Astrocyte (in vitro differentiated cells and primary cell): Measurements from ENCODE around the gene CAPZB. TPM values are rescaled to one million over a fixed set of nuclear protein-coding genes. Genes with fewer than 3 reads are reported as not detected.
A peak's percentile ranks its signal among the peaks of the same experiment; 100 is the strongest.

Experiments
- DNase-seq: peaks from one replicate; pipeline ENCODE4 v3.0.0-alpha.2; 2010; ENCODE audit warnings: low read depth
- FAIRE-seq: peaks from 2 replicates; lab custom pipeline; 2011; peaks lifted over from hg19 to GRCh38; lab: Jason Lieb, UNC
- H2AFZ ChIP-seq: 2 replicates; pipeline ENCODE4 v1.6.0; 2012; ENCODE audit warnings: low read depth, low read length, inconsistent platforms
- H3K27ac ChIP-seq: 2 replicates; pipeline ENCODE4 v1.5.1; 2011; ENCODE audit warnings: low read depth, low read length, inconsistent platforms
- H3K27me3 ChIP-seq: 2 replicates; pipeline ENCODE4 v1.6.0; 2011; ENCODE audit warnings: low read length, inconsistent platforms; ENCODE audit not compliant: insufficient read depth
- H3K36me3 ChIP-seq: 2 replicates; pipeline ENCODE4 v1.5.1; 2011; ENCODE audit warnings: low read length, inconsistent platforms; ENCODE audit not compliant: insufficient read depth
- H3K4me1 ChIP-seq: 2 replicates; pipeline ENCODE4 v1.5.1; 2011; ENCODE audit warnings: low read length, inconsistent platforms; ENCODE audit not compliant: insufficient read depth
- H3K4me2 ChIP-seq: 2 replicates; pipeline ENCODE4 v1.6.0; 2012; ENCODE audit warnings: low read length, inconsistent platforms
- H3K4me3 ChIP-seq: 2 replicates; pipeline ENCODE4 v1.5.1; 2011; ENCODE audit warnings: low read depth, mild to moderate bottlenecking, low read length, inconsistent platforms; ENCODE audit not compliant: insufficient read depth
- H3K79me2 ChIP-seq: 2 replicates; pipeline ENCODE4 v1.6.0; 2012; ENCODE audit warnings: mild to moderate bottlenecking, low read length, inconsistent platforms; ENCODE audit not compliant: insufficient read depth
- H3K9ac ChIP-seq: 2 replicates; pipeline ENCODE4 v1.6.0; 2012; ENCODE audit warnings: mild to moderate bottlenecking, low read length, inconsistent platforms
- H3K9me3 ChIP-seq: 2 replicates; pipeline ENCODE4 v1.5.1; 2012; ENCODE audit warnings: low read depth, mild to moderate bottlenecking, low read length, inconsistent platforms; ENCODE audit not compliant: insufficient read depth
- H4K20me1 ChIP-seq: 2 replicates; pipeline ENCODE4 v1.6.0; 2012; ENCODE audit warnings: low read length, inconsistent platforms; ENCODE audit not compliant: insufficient read depth
- H3K27ac Mint-ChIP-seq: one replicate; pipeline ENCODE4 v1.8.0; 2021; ENCODE audit warnings: mild to moderate bottlenecking, mixed read lengths; ENCODE audit not compliant: unreplicated experiment
- H3K27me3 Mint-ChIP-seq: one replicate; pipeline ENCODE4 v1.8.0; 2021; ENCODE audit warnings: low read depth, mixed read lengths; ENCODE audit not compliant: unreplicated experiment
- H3K36me3 Mint-ChIP-seq: one replicate; pipeline ENCODE4 v1.8.0; 2021; ENCODE audit warnings: low read depth, mixed read lengths; ENCODE audit not compliant: unreplicated experiment
- H3K4me1 Mint-ChIP-seq: one replicate; pipeline ENCODE4 v1.8.0; 2021; ENCODE audit warnings: low read depth, mixed read lengths; ENCODE audit not compliant: unreplicated experiment
- H3K4me3 Mint-ChIP-seq: one replicate; pipeline ENCODE4 v1.8.0; 2021; ENCODE audit warnings: mild to moderate bottlenecking, moderate library complexity, mixed read lengths; ENCODE audit not compliant: unreplicated experiment
- H3K9me3 Mint-ChIP-seq: one replicate; pipeline ENCODE4 v1.8.0; 2021; ENCODE audit warnings: mild to moderate bottlenecking, mixed read lengths; ENCODE audit not compliant: unreplicated experiment
- EZH2 ChIP-seq: IDR thresholded peaks from 2 replicates; pipeline ENCODE4 v1.6.1; 2012; ENCODE audit warnings: mild to moderate bottlenecking, low read length, inconsistent platforms; ENCODE audit not compliant: insufficient read depth
- total RNA-seq: library from RNA; stranded (reverse); gene quantifications from 2 replicates; pipeline ENCODE4 v1.2.1, GENCODE V29; 2021
- TF ChIP-seq, protein P1 (sequence below): IDR thresholded peaks from 2 replicates; pipeline ENCODE4 v1.5.1; 2011; ENCODE audit warnings: low read depth, mild to moderate bottlenecking, inconsistent platforms, low read length, moderate library complexity; ENCODE audit not compliant: insufficient read depth

The CAPZB gene
- total RNA-seq, 1 donor from 2014 or later = 458 TPM

GRCh38 chr1:19435181-19435580, 50.2 kb downstream of the CAPZB start:
- H3K36me3 Mint-ChIP-seq = peaks cover 8% of the 10 kb centered on the region
- DNase-seq (peak; percentile 49), FAIRE-seq (no peak)
- Histone ChIP-seq H3K9me3 (no peaks in the 10 kb centered on the region), H3K4me1 (peaks cover 59% of the 10 kb centered on the region), H3K4me2 (no peak overlapping the region), H3K36me3 (peaks cover 4% of the 10 kb centered on the region), H3K27me3 (no peaks in the 10 kb centered on the region), H3K27ac (peak overlapping the region; percentile 70), H3K79me2 (peaks cover 98% of the 10 kb centered on the region), H2AFZ (no peak overlapping the region), H4K20me1 (peaks cover 95% of the 10 kb centered on the region), H3K9ac (peak overlapping the region; percentile 0), H3K4me3 (no peak overlapping the region)
- TF ChIP-seq, protein P1, sequence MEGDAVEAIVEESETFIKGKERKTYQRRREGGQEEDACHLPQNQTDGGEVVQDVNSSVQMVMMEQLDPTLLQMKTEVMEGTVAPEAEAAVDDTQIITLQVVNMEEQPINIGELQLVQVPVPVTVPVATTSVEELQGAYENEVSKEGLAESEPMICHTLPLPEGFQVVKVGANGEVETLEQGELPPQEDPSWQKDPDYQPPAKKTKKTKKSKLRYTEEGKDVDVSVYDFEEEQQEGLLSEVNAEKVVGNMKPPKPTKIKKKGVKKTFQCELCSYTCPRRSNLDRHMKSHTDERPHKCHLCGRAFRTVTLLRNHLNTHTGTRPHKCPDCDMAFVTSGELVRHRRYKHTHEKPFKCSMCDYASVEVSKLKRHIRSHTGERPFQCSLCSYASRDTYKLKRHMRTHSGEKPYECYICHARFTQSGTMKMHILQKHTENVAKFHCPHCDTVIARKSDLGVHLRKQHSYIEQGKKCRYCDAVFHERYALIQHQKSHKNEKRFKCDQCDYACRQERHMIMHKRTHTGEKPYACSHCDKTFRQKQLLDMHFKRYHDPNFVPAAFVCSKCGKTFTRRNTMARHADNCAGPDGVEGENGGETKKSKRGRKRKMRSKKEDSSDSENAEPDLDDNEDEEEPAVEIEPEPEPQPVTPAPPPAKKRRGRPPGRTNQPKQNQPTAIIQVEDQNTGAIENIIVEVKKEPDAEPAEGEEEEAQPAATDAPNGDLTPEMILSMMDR = no peak
- no peak for TF ChIP-seq EZH2
- no peaks in the 10 kb centered on the region for H3K27me3 Mint-ChIP-seq
- H3K4me3 Mint-ChIP-seq = no peak overlapping the region
- H3K9me3 Mint-ChIP-seq = no peaks in the 10 kb centered on the region
- H3K4me1 Mint-ChIP-seq = peaks cover 64% of the 10 kb centered on the region
- peak overlapping the region; percentile 88 for H3K27ac Mint-ChIP-seq

DNA sequence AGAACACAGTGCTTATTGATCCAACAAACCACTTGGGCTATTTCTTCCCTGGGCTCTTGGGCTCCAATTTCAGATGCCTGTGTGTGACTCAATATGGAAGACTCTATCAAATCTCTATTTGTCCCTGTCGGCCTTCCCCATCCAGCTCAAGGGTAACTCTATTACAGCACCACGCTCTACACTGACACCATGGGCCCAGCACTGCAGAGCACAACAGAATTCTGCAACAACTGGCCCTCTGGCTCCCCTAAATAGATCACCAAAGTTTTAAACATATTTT, 51.7 kb downstream of the CAPZB start:
- peaks cover 98% of the 10 kb centered on the region for H3K79me2 ChIP-seq
- H3K27ac ChIP-seq = no peak overlapping the region
- H2AFZ ChIP-seq = no peak overlapping the region
- Mint-ChIP-seq H3K9me3 (no peaks in the 10 kb centered on the region), H3K36me3 (peaks cover 4% of the 10 kb centered on the region), H3K27ac (no peak overlapping the region), H3K4me1 (peaks cover 65% of the 10 kb centered on the region), H3K27me3 (no peaks in the 10 kb centered on the region), H3K4me3 (no peak overlapping the region)
- H4K20me1 ChIP-seq = peaks cover 96% of the 10 kb centered on the region
- H3K27me3 ChIP-seq = no peaks in the 10 kb centered on the region
- peaks cover 4% of the 10 kb centered on the region for H3K36me3 ChIP-seq
- DNase-seq (peak; percentile 51), FAIRE-seq (no peak)
- no peak overlapping the region for H3K9ac ChIP-seq
- TF ChIP-seq, protein P1 = no peak
- TF ChIP-seq EZH2 = no peak
- H3K4me3 ChIP-seq = no peak overlapping the region
- H3K9me3 ChIP-seq = no peaks in the 10 kb centered on the region
- H3K4me2 ChIP-seq = no peak overlapping the region
- H3K4me1 ChIP-seq = peaks cover 59% of the 10 kb centered on the region

- peaks cover 4% of the 10 kb centered on the region for H3K36me3 ChIP-seq
- Mint-ChIP-seq H3K36me3 (peaks cover 3% of the 10 kb centered on the region), H3K27me3 (no peaks in the 10 kb centered on the region), H3K4me1 (peaks cover 67% of the 10 kb centered on the region), H3K4me3 (no peak overlapping the region), H3K9me3 (no peaks in the 10 kb centered on the region), H3K27ac (peak overlapping the region; percentile 16)
- H3K4me3 ChIP-seq = no peak overlapping the region
- DNase-seq (no peak), FAIRE-seq (no peak)
- H3K79me2 ChIP-seq = peaks cover 98% of the 10 kb centered on the region
- H3K9ac ChIP-seq = no peak overlapping the region
- H3K9me3 ChIP-seq = no peaks in the 10 kb centered on the region
- H3K4me1 ChIP-seq = peaks cover 56% of the 10 kb centered on the region
- no peak overlapping the region for H3K4me2 ChIP-seq
- H3K27me3 ChIP-seq = no peaks in the 10 kb centered on the region
- no peak overlapping the region for H3K27ac ChIP-seq
- TF ChIP-seq EZH2 = no peak
- TF ChIP-seq, protein P1 = no peak
- H2AFZ ChIP-seq = no peak overlapping the region
- peaks cover 96% of the 10 kb centered on the region for H4K20me1 ChIP-seq
Observed at GRCh38 chr1:19432943-19433718, 52.2 kb downstream of the CAPZB start.
